Tibial nerve (tissue), 4 donors: ENCODE results near the gene CRELD1. TPM values are rescaled to one million over a fixed set of nuclear protein-coding genes. Genes with fewer than 3 reads are reported as not detected.
"Not testable (repeated sequence)": the region's sequence is repeated elsewhere in the genome, so short reads cannot be mapped to it uniquely, and the experiment has no call there.

Source experiments
- DNase-seq, 2 donors: peaks; one replicate each; pipeline ENCODE4 v3.0.0-alpha.2; 2019; ENCODE audit warnings: low spot score in 2 of 2
- H3K27ac ChIP-seq, 4 donors: fragments of 200-600 bp; sonication (generic) in 3 of 4; one replicate each; pipeline ENCODE4 v1.5.1; 2017 to 2019; ENCODE audit warnings: mild to moderate bottlenecking in 1 of 4
- H3K27me3 ChIP-seq, 2 donors: fragments of 200-600 bp; sonication (generic) in 1 of 2; one replicate each; pipeline versions ENCODE4 v1.5.1 to v1.6.0; 2017 to 2019
- H3K36me3 ChIP-seq, 3 donors: fragments of 200-600 bp; sonication (generic); one replicate each; pipeline ENCODE4 v1.5.1; 2018 to 2019
- H3K4me1 ChIP-seq, 4 donors: fragments of 200-600 bp; sonication (generic) in 3 of 4; one replicate each; pipeline ENCODE4 v1.5.1; 2017 to 2019
- H3K4me3 ChIP-seq, 4 donors: fragments of 200-600 bp; sonication (generic) in 3 of 4; one replicate each; pipeline ENCODE4 v1.5.1; 2017 to 2019; ENCODE audit warnings: mild to moderate bottlenecking in 1 of 4, moderate library complexity in 1 of 4
- H3K9me3 ChIP-seq, 4 donors: fragments of 200-600 bp; sonication (generic) in 3 of 4; one replicate each; pipeline ENCODE4 v1.5.1; 2017 to 2019
- EP300 ChIP-seq, 2 donors: sonication (generic); formaldehyde crosslinking; IDR thresholded peaks; one replicate each; pipeline ENCODE4 v1.6.1; 2017; ENCODE audit warnings: antibody characterized with exemption in 2 of 2, mild to moderate bottlenecking in 1 of 2
- POLR2A ChIP-seq, 2 donors: fragments of 450-650 bp; IDR thresholded peaks; one replicate each; pipeline ENCODE4 v1.6.1; 2017; ENCODE audit warnings: antibody characterized with exemption in 2 of 2, mild to moderate bottlenecking in 2 of 2, moderate library complexity in 2 of 2
- WGBS, 2 donors: methylation state at CpG; one replicate each; pipeline ENCODE4 v1.1.5; 2018; 5-methylcytosine and 5-hydroxymethylcytosine counted together
- total RNA-seq, 4 donors: library from RNA; depleted of rRNA; stranded (reverse); fragments of >200 nt; gene quantifications; one replicate each; pipeline ENCODE4 v1.1.0, GENCODE V29; 2016
- TF ChIP-seq, protein P1 (sequence below), 5 experiments: fragments of 200-600 bp in 3 of 5; fragments of 450-650 bp in 2 of 5; sonication (generic) in 3 of 5; IDR thresholded peaks; one replicate each; pipeline ENCODE4 v1.5.1; 2016 to 2019; ENCODE audit warnings: antibody characterized with exemption in 5 of 5, mild to moderate bottlenecking in 3 of 5, moderate library complexity in 2 of 5

CRELD1 gene
- total RNA-seq, 4 donors from 2014 or later: 18.2 to 54.9 (median 27.5) TPM

DNA sequence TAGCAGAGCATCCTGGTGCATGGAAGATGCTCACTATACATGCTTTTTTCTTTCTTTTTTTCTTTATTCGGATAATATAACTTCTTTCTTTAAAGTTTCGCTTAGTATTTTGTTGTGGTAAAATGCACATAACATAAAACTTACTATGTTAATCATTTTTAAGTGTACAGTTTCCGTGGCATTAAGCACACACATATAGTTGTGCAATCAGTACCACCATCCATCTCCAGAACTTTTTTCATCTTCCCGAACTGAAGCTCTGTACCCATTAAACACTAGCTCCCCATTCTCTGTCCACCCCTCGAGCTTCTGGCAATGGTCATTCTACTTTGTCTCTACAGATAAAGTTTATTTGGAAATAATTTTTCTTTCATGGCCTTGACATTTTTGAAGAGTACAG is 44.2 kb upstream of the CRELD1 start:
- Histone ChIP-seq H3K4me1 (peaks cover 0 to 37% (median 13%) of the 10 kb centered on the region in 4 donors), H3K4me3 (no peak overlapping the region), H3K27ac (peak overlapping the region in 1 of 4 donors; percentile 95), H3K27me3 (no peaks in the 10 kb centered on the region), H3K36me3 (peaks cover 0 to 18% (median 0%) of the 10 kb centered on the region in 3 donors), H3K9me3 (no peaks in the 10 kb centered on the region)
- TF ChIP-seq POLR2A (IDR thresholded peaks at IDR 0.05): no peak
- TF ChIP-seq EP300 (IDR thresholded peaks at IDR 0.05): no peak
- TF ChIP-seq, protein P1, sequence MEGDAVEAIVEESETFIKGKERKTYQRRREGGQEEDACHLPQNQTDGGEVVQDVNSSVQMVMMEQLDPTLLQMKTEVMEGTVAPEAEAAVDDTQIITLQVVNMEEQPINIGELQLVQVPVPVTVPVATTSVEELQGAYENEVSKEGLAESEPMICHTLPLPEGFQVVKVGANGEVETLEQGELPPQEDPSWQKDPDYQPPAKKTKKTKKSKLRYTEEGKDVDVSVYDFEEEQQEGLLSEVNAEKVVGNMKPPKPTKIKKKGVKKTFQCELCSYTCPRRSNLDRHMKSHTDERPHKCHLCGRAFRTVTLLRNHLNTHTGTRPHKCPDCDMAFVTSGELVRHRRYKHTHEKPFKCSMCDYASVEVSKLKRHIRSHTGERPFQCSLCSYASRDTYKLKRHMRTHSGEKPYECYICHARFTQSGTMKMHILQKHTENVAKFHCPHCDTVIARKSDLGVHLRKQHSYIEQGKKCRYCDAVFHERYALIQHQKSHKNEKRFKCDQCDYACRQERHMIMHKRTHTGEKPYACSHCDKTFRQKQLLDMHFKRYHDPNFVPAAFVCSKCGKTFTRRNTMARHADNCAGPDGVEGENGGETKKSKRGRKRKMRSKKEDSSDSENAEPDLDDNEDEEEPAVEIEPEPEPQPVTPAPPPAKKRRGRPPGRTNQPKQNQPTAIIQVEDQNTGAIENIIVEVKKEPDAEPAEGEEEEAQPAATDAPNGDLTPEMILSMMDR (IDR thresholded peaks at IDR 0.05): no peak
- 73 to 78% methylated on average over 5 of the region's 5 CpGs for WGBS, 2 donors
- DNase-seq: no peak

DNA sequence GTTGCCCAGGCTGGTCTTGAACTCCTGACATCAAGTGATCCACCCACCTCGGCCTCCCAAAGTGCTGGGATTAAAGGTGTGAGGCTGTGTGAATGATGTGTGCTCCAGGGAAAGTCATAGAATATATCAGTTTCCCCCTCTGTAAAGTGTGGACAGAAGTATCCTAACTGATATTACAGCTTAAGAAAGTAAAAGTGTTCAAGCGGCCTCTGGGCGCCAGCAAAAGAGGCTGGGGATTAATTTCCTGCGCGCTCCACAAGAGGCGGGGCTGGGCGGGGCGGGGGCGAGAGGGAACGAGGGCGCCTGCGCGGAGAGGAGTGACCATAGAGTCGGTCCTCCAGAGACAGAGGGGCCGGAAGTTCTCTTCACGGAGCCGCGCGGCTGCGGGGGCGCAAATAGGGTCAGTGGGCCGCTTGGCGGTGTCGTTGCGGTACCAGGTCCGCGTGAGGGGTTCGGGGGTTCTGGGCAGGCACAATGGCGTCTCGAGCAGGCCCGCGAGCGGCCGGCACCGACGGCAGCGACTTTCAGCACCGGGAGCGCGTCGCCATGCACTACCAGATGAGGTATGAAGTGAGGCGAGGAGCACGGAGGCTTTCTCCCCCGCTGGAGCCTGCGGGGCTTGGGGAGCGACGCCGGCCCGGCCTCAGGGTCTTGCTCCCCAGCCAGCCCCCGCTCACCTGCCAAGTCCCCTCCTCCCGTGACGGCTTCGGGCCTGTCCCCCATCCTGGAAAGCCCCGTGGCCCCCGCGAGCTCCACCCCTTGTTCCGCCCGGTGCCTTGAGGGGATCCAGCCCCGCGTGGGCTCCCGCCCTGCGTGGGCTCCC is 43.2 kb upstream of the CRELD1 start, which contains the start of gene JAGN1:
Gene JAGN1, plus strand, starts transcription at position 362 of the 823 bp plus-strand sequence. Its CDS starts 113 bp downstream, at position 475.
- Histone ChIP-seq H3K4me1 (peaks cover 0 to 37% (median 13%) of the 10 kb centered on the region in 4 donors), H3K4me3 (peak within 1 kb of the TSS; percentile 84 to 95 (median 88)), H3K27ac (peak within 1 kb of the TSS; percentile 80 to 98 (median 96)), H3K36me3 (peaks cover 0 to 26% (median 0%) of the 10 kb centered on the region in 3 donors), H3K9me3 (no peaks in the 10 kb centered on the region), H3K27me3 (no peaks in the 10 kb centered on the region)
- peak; percentile 80 to 84 for DNase-seq
- WGBS, 2 donors: 0 to 1% methylated on average over 31 to 52 of the region's 62 CpGs
- TF ChIP-seq EP300 (IDR thresholded peaks at IDR 0.05) (peak in 1 of 2 donors; percentile 93), POLR2A (IDR thresholded peaks at IDR 0.05) (peak; percentile 68 to 81)
- TF ChIP-seq, protein P1 (IDR thresholded peaks at IDR 0.05): peak in 1 of 5 experiments; percentile 24

DNA sequence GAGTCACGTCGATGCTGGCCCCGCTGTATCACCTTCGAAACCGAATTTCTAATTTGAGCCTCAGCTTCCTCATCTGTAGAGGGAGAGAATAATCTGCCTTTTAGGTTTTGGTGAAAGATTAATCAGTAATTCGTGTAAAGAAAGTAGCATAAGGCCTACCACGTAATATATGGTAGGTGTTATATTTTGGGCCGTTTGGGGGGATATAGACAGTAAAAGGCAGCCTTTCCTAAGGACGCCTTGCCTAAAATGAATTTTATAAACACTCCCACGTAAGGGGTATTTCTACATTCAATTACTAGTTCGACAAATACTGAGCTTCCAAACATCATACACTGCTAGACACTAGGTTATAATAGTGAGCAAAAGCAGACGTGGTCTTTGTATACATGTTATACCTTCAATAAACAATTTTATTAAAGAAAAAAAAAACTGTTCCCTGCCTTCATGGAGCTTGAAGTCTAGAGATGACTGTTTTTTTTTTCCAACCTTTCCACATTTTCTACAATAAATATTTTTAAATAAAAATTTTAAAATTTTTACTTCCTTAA is 42.5 kb upstream of the CRELD1 start:
- 13 to 14% methylated on average over 12 of the region's 12 CpGs for WGBS, 2 donors

DNA sequence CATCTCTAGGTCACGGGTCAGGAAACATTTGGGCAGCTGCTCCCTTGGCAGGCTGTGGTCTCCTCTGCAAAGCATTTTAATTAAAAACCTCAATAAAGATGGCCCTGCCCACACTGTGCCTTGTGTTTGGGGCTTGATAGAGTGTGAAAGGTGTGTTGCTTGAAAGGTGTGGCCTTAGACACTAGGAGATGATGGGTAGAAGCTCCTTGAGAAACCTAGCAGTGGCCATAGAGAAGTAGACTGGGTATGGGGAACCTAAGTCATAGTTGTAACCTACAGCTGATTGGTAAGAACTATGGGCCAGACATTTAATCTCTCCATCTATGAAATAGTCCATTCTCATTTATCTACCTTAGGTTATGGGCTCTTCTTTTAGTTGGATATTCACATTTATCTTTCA is 39.9 kb upstream of the CRELD1 start:
- Histone ChIP-seq H3K4me3 (no peak overlapping the region), H3K4me1 (peaks cover 0 to 48% (median 13%) of the 10 kb centered on the region in 4 donors), H3K36me3 (peaks cover 0 to 26% (median 0%) of the 10 kb centered on the region in 3 donors), H3K27ac (peak overlapping the region in 1 of 4 donors; percentile 9), H3K9me3 (no peaks in the 10 kb centered on the region), H3K27me3 (no peaks in the 10 kb centered on the region)
- no peak for DNase-seq
- no peak for TF ChIP-seq EP300 (IDR thresholded peaks at IDR 0.05)
- TF ChIP-seq, protein P1 (IDR thresholded peaks at IDR 0.05): no peak
- no peak for TF ChIP-seq POLR2A (IDR thresholded peaks at IDR 0.05)
- 79 to 93% methylated on average over 1 of the region's 1 CpG for WGBS, 2 donors

More for the DNA sequence above, 42.5 kb upstream of the CRELD1 start:
- Histone ChIP-seq H3K4me3 (peak overlapping the region; percentile 84 to 95 (median 88)), H3K9me3 (no peaks in the 10 kb centered on the region), H3K36me3 (peaks cover 0 to 26% (median 0%) of the 10 kb centered on the region in 3 donors), H3K27me3 (no peaks in the 10 kb centered on the region), H3K27ac (peak overlapping the region; percentile 80 to 98 (median 96)), H3K4me1 (peaks cover 0 to 37% (median 13%) of the 10 kb centered on the region in 4 donors)
- TF ChIP-seq, protein P1 (IDR thresholded peaks at IDR 0.05): no peak
- TF ChIP-seq POLR2A (IDR thresholded peaks at IDR 0.05) (no peak), EP300 (IDR thresholded peaks at IDR 0.05) (no peak)
- DNase-seq: no peak

DNA sequence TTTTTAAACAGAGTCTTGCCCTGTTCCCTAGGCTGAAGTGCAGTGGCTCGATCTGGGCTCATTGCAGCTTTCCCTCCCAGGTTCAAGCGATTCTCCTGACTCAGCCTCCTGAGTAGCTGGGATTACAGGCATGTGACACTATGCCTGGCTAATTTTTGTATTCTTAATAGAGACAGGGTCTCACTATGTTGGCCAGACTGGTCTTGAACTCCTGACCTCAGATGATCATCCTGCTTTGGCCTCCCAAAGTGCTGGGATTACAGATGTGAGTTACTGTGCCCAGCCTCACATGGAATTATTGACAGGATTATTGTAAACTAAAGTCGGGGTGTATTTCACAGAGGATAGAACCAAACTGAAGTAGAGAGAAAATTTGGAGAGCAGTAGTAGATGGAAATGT is 37.9 kb upstream of the CRELD1 start:
- not testable (repeated sequence) for H3K9me3 ChIP-seq, H3K4me3 ChIP-seq, DNase-seq, H3K27me3 ChIP-seq
- 89 to 98% methylated on average over 3 of the region's 3 CpGs for WGBS, 2 donors
- Histone ChIP-seq H3K4me1 (peaks cover 0 to 48% (median 13%) of the 10 kb centered on the region in 4 donors), H3K27ac (peak overlapping the region in 1 of 4 donors; percentile 56), H3K36me3 (peaks cover 0 to 26% (median 0%) of the 10 kb centered on the region in 3 donors)

DNA sequence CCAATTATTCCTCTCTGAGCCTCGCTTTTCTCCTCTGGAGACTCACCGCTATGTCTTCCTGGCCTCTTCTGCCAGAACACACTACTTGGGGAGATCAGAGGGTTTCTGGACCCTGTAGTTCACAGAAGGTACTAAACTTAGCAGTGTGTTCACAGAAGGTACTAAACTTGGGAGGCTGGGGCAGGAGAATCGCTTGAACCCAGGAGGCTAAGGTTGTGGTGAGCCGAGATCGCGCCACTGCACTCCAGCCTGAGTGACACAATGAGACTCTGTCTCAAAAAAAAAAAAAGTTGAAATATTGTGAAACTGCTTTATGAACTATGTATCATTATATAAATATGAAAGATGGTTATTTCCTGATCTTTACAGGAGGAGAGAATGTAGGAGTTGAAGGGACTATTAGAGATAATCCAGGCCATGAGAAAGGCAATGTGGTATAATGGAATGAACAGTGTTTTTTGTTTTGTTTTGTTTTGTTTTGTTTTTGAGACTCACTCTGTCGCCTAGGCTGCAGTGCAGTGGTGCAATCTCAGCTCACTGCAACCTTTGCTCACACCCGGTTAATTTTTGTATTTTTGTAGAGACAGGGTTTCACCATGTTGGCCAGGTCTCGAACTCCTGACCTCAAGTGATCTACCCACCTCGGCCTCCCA is 36.8 kb upstream of the CRELD1 start:
- Histone ChIP-seq H3K27ac (peak overlapping the region in 3 of 4 donors; percentile 20 to 56 (median 52)), H3K36me3 (peaks cover 0 to 26% (median 0%) of the 10 kb centered on the region in 3 donors), H3K4me1 (peaks cover 0 to 38% (median 4%) of the 10 kb centered on the region in 4 donors)
- WGBS, 2 donors: 79 to 81% methylated on average over 10 of the region's 10 CpGs
- not testable (repeated sequence) for H3K27me3 ChIP-seq, H3K4me3 ChIP-seq, H3K9me3 ChIP-seq, DNase-seq
